Liver (tissue), 9 donors: ENCODE data around the gene CDK16. TPM values are rescaled to one million over a fixed set of nuclear protein-coding genes. Genes with fewer than 3 reads are reported as not detected.

ENCODE experiments used
- DNase-seq: peaks from one replicate; pipeline ENCODE4 v3.0.0-alpha.2; 2017; ENCODE audit warnings: low spot score
- H3K27ac ChIP-seq, 2 donors: one replicate each; pipeline ENCODE4 v1.7.0; 2013; ENCODE audit warnings: inconsistent platforms in 2 of 2, low read length in 2 of 2, control low read depth in 1 of 2, low read depth in 1 of 2, mild to moderate bottlenecking in 1 of 2
- H3K27me3 ChIP-seq, 4 donors: one replicate each; pipeline versions ENCODE4 v1.6.1 to v1.7.0; 2013; ENCODE audit warnings: low read length in 3 of 4, inconsistent platforms in 1 of 4, mild to moderate bottlenecking in 1 of 4, moderate library complexity in 1 of 4; ENCODE audit not compliant: control insufficient read depth in 4 of 4, insufficient read depth in 4 of 4
- H3K36me3 ChIP-seq, 4 donors: one replicate each; pipeline versions ENCODE4 v1.6.1 to v1.7.0; 2013; ENCODE audit warnings: low read length in 3 of 4, mild to moderate bottlenecking in 3 of 4, low read depth in 1 of 4, moderate library complexity in 1 of 4; ENCODE audit not compliant: control insufficient read depth in 4 of 4, insufficient read depth in 3 of 4
- H3K4me1 ChIP-seq, 4 donors: one replicate each; pipeline versions ENCODE4 v1.6.1 to v1.7.0; 2013; ENCODE audit warnings: low read length in 3 of 4, mild to moderate bottlenecking in 3 of 4, moderate library complexity in 1 of 4; ENCODE audit not compliant: control insufficient read depth in 4 of 4, insufficient read depth in 4 of 4
- H3K4me3 ChIP-seq, 3 donors: one replicate each; pipeline versions ENCODE4 v1.6.1 to v1.7.0; 2013; ENCODE audit warnings: low read length in 3 of 3, control low read depth in 1 of 3, low read depth in 1 of 3, mild to moderate bottlenecking in 1 of 3
- H3K9ac ChIP-seq, 2 donors: one replicate each; pipeline ENCODE4 v1.7.0; 2013; ENCODE audit warnings: low read length in 2 of 2, mild to moderate bottlenecking in 2 of 2, moderate library complexity in 2 of 2, control low read depth in 1 of 2, low read depth in 1 of 2
- H3K9me3 ChIP-seq, 4 donors: one replicate each; pipeline versions ENCODE4 v1.6.1 to v1.7.0; 2013; ENCODE audit warnings: low read length in 3 of 4; ENCODE audit not compliant: control insufficient read depth in 4 of 4
- FOXA1 ChIP-seq: IDR thresholded peaks from 2 replicates; pipeline ENCODE4 v1.6.1; 2016; ENCODE audit warnings: antibody characterized with exemption
- FOXA2 ChIP-seq: IDR thresholded peaks from 2 replicates; pipeline ENCODE4 v1.6.1; 2016; ENCODE audit warnings: antibody characterized with exemption
- GABPA ChIP-seq, 2 donors: IDR thresholded peaks in 1 of 2; conservative IDR thresholded peaks in 1 of 2; 2 replicates each; pipeline ENCODE4 v1.6.1; 2016; ENCODE audit warnings: antibody characterized with exemption in 2 of 2, mild to moderate bottlenecking in 1 of 2, moderate library complexity in 1 of 2
- HNF4A ChIP-seq, 2 donors: conservative IDR thresholded peaks; 2 replicates each; pipeline ENCODE4 v1.6.1; 2016; ENCODE audit warnings: antibody characterized with exemption in 2 of 2, mild to moderate bottlenecking in 2 of 2
- HNF4G ChIP-seq: IDR thresholded peaks from 2 replicates; pipeline ENCODE4 v1.6.1; 2016; ENCODE audit warnings: antibody characterized with exemption
- NR2F2 ChIP-seq: IDR thresholded peaks from 2 replicates; pipeline ENCODE4 v1.6.1; 2016; ENCODE audit warnings: antibody characterized with exemption
- RAD21 ChIP-seq, 2 donors: IDR thresholded peaks; 2 replicates each; pipeline ENCODE4 v1.6.1; 2016; ENCODE audit warnings: antibody characterized with exemption in 2 of 2, mild to moderate bottlenecking in 2 of 2
- SP1 ChIP-seq: IDR thresholded peaks from 2 replicates; pipeline ENCODE4 v1.6.1; 2018; ENCODE audit warnings: antibody characterized with exemption, mild to moderate bottlenecking
- TAF1 ChIP-seq: conservative IDR thresholded peaks from 2 replicates; pipeline ENCODE4 v1.6.1; 2016; ENCODE audit warnings: antibody characterized with exemption, mild to moderate bottlenecking
- YY1 ChIP-seq: IDR thresholded peaks from 2 replicates; pipeline ENCODE4 v1.6.1; 2016; ENCODE audit warnings: antibody characterized with exemption, mild to moderate bottlenecking
- WGBS: extraction: QIAGEN DNeasy Blood & Tissue Kit; methylation state at CpG from one replicate; pipeline ENCODE4 v1.1.7; 2013; 5-methylcytosine and 5-hydroxymethylcytosine counted together
- polyA plus RNA-seq, 2 donors: library from polyadenylated mRNA; stranded (reverse) in 1 of 2; unstranded in 1 of 2; fragments of 200-250 nt in 1 of 2; fragments of >200 nt in 1 of 2; fragmentation: Nextera tagmentation in 1 of 2; extraction: Ambion mirVana in 1 of 2; gene quantifications; one replicate each; pipeline versions ENCODE4 v1.2.1 to v1.2.3, GENCODE V29; 2013 to 2015
- total RNA-seq, 2 donors: library from RNA; depleted of rRNA; stranded (reverse); fragments of >200 nt; gene quantifications; one replicate each; pipeline ENCODE4 v1.2.3, GENCODE V29; 2014
- TF ChIP-seq, protein P1 (sequence below): fragments of 150-350 bp; IDR thresholded peaks from 2 replicates; pipeline ENCODE4 v1.5.1; 2017; ENCODE audit warnings: improper control_type of control experiment, low read depth, low read length; ENCODE audit not compliant: missing input control
- TF ChIP-seq, protein P2 (sequence below): IDR thresholded peaks from 2 replicates; pipeline ENCODE4 v1.6.1; 2016; ENCODE audit warnings: antibody characterized with exemption
- TF ChIP-seq, protein P3 (sequence below): IDR thresholded peaks from 2 replicates; pipeline ENCODE4 v1.6.1; 2016; ENCODE audit warnings: antibody characterized with exemption, mild to moderate bottlenecking
- donor health status: healthy.
- donor health status: healthy.
- donor health status: healthy.
- donor health status: healthy.
- donor health status: healthy.

Gene CDK16
- total and polyA plus RNA-seq, 4 donors, result 10.8 to 31.1 (median 19.9) TPM

DNA sequence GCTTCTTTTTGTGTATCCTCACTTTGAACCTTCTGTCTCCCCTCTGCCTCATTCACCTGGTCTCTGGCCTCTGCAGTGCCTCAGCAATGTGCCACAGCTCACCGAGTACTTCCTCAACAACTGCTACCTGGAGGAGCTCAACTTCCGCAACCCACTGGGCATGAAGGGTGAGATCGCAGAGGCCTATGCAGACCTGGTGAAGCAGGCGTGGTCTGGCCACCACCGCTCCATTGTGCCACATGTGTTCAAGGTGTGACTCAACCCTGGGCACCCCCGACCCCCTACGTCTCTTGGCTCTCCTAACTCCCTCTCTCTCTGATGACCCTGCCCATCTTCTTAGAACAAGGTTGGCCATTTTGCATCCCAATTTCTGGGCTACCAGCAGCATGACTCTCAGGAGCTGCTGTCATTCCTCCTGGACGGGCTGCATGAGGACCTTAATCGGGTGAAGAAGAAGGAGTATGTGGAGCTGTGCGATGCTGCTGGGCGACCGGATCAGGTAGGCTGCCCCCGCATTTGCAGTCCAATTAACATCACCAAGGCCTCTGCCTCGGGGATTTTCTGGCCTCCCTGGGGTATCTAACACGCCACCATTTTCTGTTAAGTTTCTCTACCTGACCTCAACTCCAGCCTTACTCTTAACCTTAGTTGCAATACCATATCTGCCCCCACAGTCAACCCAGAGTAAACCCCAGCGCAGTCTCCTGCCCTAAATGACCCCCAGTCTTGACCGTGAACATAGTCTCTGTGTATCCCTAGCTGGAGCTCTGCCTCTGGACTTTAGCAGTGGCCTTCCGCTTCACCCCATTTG is 22.9 kb downstream of the CDK16 start:
- peaks cover 0 to 4% (median 0%) of the 10 kb centered on the region in 4 donors for H3K9me3 ChIP-seq
- H3K4me1 ChIP-seq, result no peaks in the 10 kb centered on the region
- TF ChIP-seq TAF1, result no peak
- TF ChIP-seq, protein P1, sequence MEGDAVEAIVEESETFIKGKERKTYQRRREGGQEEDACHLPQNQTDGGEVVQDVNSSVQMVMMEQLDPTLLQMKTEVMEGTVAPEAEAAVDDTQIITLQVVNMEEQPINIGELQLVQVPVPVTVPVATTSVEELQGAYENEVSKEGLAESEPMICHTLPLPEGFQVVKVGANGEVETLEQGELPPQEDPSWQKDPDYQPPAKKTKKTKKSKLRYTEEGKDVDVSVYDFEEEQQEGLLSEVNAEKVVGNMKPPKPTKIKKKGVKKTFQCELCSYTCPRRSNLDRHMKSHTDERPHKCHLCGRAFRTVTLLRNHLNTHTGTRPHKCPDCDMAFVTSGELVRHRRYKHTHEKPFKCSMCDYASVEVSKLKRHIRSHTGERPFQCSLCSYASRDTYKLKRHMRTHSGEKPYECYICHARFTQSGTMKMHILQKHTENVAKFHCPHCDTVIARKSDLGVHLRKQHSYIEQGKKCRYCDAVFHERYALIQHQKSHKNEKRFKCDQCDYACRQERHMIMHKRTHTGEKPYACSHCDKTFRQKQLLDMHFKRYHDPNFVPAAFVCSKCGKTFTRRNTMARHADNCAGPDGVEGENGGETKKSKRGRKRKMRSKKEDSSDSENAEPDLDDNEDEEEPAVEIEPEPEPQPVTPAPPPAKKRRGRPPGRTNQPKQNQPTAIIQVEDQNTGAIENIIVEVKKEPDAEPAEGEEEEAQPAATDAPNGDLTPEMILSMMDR, result no peak
- TF ChIP-seq, protein P2, sequence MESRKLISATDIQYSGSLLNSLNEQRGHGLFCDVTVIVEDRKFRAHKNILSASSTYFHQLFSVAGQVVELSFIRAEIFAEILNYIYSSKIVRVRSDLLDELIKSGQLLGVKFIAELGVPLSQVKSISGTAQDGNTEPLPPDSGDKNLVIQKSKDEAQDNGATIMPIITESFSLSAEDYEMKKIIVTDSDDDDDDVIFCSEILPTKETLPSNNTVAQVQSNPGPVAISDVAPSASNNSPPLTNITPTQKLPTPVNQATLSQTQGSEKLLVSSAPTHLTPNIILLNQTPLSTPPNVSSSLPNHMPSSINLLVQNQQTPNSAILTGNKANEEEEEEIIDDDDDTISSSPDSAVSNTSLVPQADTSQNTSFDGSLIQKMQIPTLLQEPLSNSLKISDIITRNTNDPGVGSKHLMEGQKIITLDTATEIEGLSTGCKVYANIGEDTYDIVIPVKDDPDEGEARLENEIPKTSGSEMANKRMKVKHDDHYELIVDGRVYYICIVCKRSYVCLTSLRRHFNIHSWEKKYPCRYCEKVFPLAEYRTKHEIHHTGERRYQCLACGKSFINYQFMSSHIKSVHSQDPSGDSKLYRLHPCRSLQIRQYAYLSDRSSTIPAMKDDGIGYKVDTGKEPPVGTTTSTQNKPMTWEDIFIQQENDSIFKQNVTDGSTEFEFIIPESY, result no peak
- H3K27me3 ChIP-seq, result peaks cover 0 to 2% (median 0%) of the 10 kb centered on the region in 4 donors
- no peak overlapping the region for H3K4me3 ChIP-seq
- DNase-seq, result no peak
- H3K27ac ChIP-seq, result no peak overlapping the region
- peaks cover 0 to 34% (median 10%) of the 10 kb centered on the region in 4 donors for H3K36me3 ChIP-seq
- 97% methylated on average over 18 of the region's 18 CpGs for WGBS
- H3K9ac ChIP-seq, result no peak overlapping the region

DNA sequence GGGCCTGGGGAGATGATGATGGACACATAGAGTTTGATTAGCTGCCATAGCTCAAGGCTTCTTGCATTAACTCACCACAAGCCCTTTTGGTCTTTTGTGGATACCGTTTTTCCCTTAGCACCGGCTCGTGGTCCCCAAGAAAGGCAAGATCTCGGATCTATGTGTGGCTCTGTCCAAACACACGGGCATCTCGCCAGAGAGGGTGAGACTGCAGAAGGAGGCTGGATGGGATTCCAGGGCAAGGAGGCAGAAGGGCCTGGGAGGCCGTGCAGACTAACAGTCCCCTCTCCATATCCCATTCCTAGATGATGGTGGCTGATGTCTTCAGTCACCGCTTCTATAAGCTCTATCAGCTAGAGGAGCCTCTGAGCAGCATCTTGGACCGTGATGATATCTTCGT is 23.8 kb downstream of the CDK16 start:
- DNase-seq, result no peak

DNA sequence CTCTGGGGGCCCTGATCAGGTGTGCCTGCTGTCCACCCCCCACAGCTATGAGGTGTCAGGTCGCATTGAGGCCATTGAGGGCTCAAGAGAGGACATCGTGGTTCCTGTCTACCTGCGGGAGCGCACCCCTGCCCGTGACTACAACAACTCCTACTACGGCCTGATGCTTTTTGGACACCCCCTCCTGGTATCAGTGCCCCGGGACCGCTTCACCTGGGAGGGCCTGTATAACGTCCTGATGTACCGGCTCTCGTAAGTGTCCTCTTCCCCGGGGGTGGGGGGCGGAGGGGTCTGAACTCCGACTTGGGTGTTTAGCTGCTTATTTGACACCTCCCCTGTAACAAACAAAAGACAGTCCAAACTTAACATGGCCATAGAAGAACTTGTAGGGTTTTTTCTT is 24.9 kb downstream of the CDK16 start:
- Histone ChIP-seq H3K4me3 (no peak overlapping the region), H3K9ac (no peak overlapping the region), H3K27me3 (peaks cover 0 to 2% (median 0%) of the 10 kb centered on the region in 4 donors), H3K36me3 (peaks cover 0 to 34% (median 12%) of the 10 kb centered on the region in 4 donors), H3K4me1 (no peaks in the 10 kb centered on the region), H3K9me3 (peaks cover 0 to 4% (median 0%) of the 10 kb centered on the region in 4 donors), H3K27ac (no peak overlapping the region)
- 98% methylated on average over 14 of the region's 14 CpGs for WGBS
- DNase-seq, result no peak
- no peak for TF ChIP-seq HNF4A (conservative IDR thresholded peaks at IDR 0.05)
- TF ChIP-seq FOXA2, result no peak
- TF ChIP-seq TAF1, result no peak
- TF ChIP-seq HNF4G, result no peak
- TF ChIP-seq, protein P3, sequence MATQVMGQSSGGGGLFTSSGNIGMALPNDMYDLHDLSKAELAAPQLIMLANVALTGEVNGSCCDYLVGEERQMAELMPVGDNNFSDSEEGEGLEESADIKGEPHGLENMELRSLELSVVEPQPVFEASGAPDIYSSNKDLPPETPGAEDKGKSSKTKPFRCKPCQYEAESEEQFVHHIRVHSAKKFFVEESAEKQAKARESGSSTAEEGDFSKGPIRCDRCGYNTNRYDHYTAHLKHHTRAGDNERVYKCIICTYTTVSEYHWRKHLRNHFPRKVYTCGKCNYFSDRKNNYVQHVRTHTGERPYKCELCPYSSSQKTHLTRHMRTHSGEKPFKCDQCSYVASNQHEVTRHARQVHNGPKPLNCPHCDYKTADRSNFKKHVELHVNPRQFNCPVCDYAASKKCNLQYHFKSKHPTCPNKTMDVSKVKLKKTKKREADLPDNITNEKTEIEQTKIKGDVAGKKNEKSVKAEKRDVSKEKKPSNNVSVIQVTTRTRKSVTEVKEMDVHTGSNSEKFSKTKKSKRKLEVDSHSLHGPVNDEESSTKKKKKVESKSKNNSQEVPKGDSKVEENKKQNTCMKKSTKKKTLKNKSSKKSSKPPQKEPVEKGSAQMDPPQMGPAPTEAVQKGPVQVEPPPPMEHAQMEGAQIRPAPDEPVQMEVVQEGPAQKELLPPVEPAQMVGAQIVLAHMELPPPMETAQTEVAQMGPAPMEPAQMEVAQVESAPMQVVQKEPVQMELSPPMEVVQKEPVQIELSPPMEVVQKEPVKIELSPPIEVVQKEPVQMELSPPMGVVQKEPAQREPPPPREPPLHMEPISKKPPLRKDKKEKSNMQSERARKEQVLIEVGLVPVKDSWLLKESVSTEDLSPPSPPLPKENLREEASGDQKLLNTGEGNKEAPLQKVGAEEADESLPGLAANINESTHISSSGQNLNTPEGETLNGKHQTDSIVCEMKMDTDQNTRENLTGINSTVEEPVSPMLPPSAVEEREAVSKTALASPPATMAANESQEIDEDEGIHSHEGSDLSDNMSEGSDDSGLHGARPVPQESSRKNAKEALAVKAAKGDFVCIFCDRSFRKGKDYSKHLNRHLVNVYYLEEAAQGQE, result no peak
- TF ChIP-seq, protein P1, result no peak
- no peak for TF ChIP-seq FOXA1
- TF ChIP-seq YY1, result no peak

More for the DNA sequence above, 23.8 kb downstream of the CDK16 start:
- peaks cover 0 to 34% (median 12%) of the 10 kb centered on the region in 4 donors for H3K36me3 ChIP-seq
- 97% methylated on average over 10 of the region's 10 CpGs for WGBS
- TF ChIP-seq SP1 (no peak), FOXA1 (no peak), YY1 (no peak), GABPA (IDR thresholded peaks at IDR 0.05 in 1 of 2, conservative IDR thresholded peaks at IDR 0.05 in 1 of 2) (no peak), TAF1 (no peak), RAD21 (IDR thresholded peaks at IDR 0.05) (no peak), HNF4G (no peak), NR2F2 (no peak)
- TF ChIP-seq, protein P2, result no peak
- H3K4me3 ChIP-seq, result no peak overlapping the region
- no peak overlapping the region for H3K27ac ChIP-seq
- H3K27me3 ChIP-seq, result peaks cover 0 to 2% (median 0%) of the 10 kb centered on the region in 4 donors
- no peak overlapping the region for H3K9ac ChIP-seq
- H3K9me3 ChIP-seq, result peaks cover 0 to 4% (median 0%) of the 10 kb centered on the region in 4 donors
- H3K4me1 ChIP-seq, result no peaks in the 10 kb centered on the region
